ENCODE results near the gene SLC25A21. TPM values are rescaled to one million over a fixed set of nuclear protein-coding genes. Genes with fewer than 3 reads are reported as not detected.

SLC25A21 gene
- total RNA-seq, 5 donors from 2014 or later (not counting 1 experiment from before 2014, with no cell fraction given): not detected

DNA sequence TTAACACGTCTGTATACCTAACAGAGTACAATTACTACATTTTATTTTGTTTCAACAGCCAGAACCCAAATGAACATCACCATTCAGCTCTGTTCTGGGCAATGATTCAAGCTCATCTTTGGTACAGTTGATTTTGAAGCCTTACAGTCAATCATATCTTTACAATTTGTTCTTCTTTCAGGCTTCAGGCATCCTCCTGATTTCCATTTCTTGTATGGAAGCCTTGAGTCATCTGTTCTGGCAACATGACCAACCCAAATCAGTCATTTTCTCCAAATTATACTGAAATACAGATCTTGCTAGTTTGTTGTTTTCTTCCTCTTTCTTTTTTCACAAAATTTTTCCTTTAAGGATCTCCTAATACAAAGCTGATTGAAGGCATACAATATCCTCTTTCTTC, 430.5 kb downstream of the SLC25A21 start:
- Histone ChIP-seq H3K4me3 (ENCODE audit: control insufficient read depth in 1 of 2, extremely low read depth in 1 of 2, low read length in 1 of 2) (no peak overlapping the region), H3K27me3 (replicated peaks in 1 of 2; ENCODE audit: control insufficient read depth in 2 of 2, extremely low read depth in 1 of 2, insufficient read depth in 2 of 2, low read length in 1 of 2) (no peaks in the 10 kb centered on the region), H3K9me3 (no peaks in the 10 kb centered on the region), H3K4me1 (ENCODE audit: control insufficient read depth in 1 of 2, extremely low read depth in 1 of 2, insufficient read depth in 2 of 2, low read length in 2 of 2) (no peaks in the 10 kb centered on the region), H3K36me3 (ENCODE audit: control insufficient read depth in 2 of 2, extremely low read depth in 1 of 2, insufficient read depth in 1 of 2, low read length in 1 of 2) (no peaks in the 10 kb centered on the region), H3K27ac (ENCODE audit: low read length) (no peak overlapping the region)
- no peaks in the 10 kb centered on the region for H3K4me1 Mint-ChIP-seq
- no peak overlapping the region for H3K27ac Mint-ChIP-seq
- POLR2A ChIA-PET: no interaction called here
- ATAC-seq (replicated peaks in 1 of 4): no peak
- 40% methylated on average over 1 of the region's 1 CpG for WGBS (ENCODE audit: insufficient coverage)
- CTCF ChIA-PET: no interaction called here
- no peaks in the 10 kb centered on the region for H3K36me3 Mint-ChIP-seq
- no peaks in the 10 kb centered on the region for H3K27me3 Mint-ChIP-seq
- DNase-seq: no peak
- H3K4me3 Mint-ChIP-seq: no peak overlapping the region
- peaks cover 7 to 18% (median 14%) of the 10 kb centered on the region in 3 donors for H3K9me3 Mint-ChIP-seq

DNA sequence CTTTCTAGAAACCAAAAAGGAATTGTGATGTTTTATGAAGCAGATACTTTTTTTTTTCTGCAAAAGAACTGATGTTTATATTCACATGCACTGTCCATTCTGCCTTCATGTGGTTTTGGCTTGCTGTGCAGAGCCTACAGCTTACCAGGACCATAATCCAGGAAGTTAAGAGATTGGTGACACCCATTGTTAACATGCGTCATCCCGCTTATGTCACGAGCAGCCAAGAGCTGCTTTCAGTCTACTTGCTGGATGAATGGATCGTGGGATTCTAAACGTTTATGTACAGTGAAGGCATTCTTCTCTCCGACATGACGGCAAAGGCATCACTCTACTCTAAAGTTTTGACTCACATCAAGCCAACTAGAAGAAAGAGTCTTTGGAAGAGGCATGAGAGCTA, 434.1 kb downstream of the SLC25A21 start:
- H3K9me3 ChIP-seq: no peaks in the 10 kb centered on the region
- no peaks in the 10 kb centered on the region for H3K36me3 ChIP-seq (ENCODE audit: control insufficient read depth in 2 of 2, extremely low read depth in 1 of 2, insufficient read depth in 1 of 2, low read length in 1 of 2)
- no peak for ATAC-seq (replicated peaks in 1 of 4)
- no peaks in the 10 kb centered on the region for H3K27me3 Mint-ChIP-seq
- no peaks in the 10 kb centered on the region for H3K4me1 Mint-ChIP-seq
- ChIA-PET CTCF (no interaction called here), POLR2A (no interaction called here)
- H3K4me1 ChIP-seq (ENCODE audit: control insufficient read depth in 1 of 2, extremely low read depth in 1 of 2, insufficient read depth in 2 of 2, low read length in 2 of 2): no peaks in the 10 kb centered on the region
- no peak overlapping the region for H3K27ac ChIP-seq (ENCODE audit: low read length)
- 81% methylated on average over 5 of the region's 7 CpGs for WGBS (ENCODE audit: insufficient coverage)
- no peak overlapping the region for H3K4me3 Mint-ChIP-seq
- H3K27me3 ChIP-seq (replicated peaks in 1 of 2; ENCODE audit: control insufficient read depth in 2 of 2, extremely low read depth in 1 of 2, insufficient read depth in 2 of 2, low read length in 1 of 2): no peaks in the 10 kb centered on the region
- H3K9me3 Mint-ChIP-seq: peaks cover under 1 to 8% (median under 1%) of the 10 kb centered on the region in 3 donors
- DNase-seq: no peak
- H3K27ac Mint-ChIP-seq: no peak overlapping the region
- no peak overlapping the region for H3K4me3 ChIP-seq (ENCODE audit: control insufficient read depth in 1 of 2, extremely low read depth in 1 of 2, low read length in 1 of 2)
- no peaks in the 10 kb centered on the region for H3K36me3 Mint-ChIP-seq

DNA sequence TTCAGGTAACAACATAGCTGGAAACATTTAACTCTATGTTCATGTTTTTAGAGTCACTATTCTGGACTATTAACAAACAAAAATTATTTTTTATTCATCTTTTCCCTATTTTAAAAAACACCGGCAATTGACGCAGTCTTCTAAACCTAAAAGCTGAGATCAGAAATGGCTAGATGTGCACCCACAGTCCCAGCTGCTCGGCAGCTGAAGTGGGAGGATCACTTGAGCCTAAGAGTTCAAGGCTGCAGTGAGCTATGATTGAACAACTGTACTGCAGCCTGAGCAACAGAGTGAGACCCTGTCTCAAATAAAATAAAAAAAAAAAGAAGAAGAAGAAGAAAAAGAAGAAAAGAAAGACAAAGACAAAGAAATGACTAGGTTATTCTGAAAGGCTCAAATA, 446.3 kb downstream of the SLC25A21 start:
- H3K4me3 Mint-ChIP-seq: no peak overlapping the region
- H3K27me3 Mint-ChIP-seq: peaks cover 0 to 2% of the 10 kb centered on the region in 2 donors
- ChIA-PET CTCF (no interaction called here), POLR2A (no interaction called here)
- Histone ChIP-seq H3K9me3 (no peaks in the 10 kb centered on the region), H3K27ac (ENCODE audit: low read length) (no peak overlapping the region), H3K4me3 (ENCODE audit: control insufficient read depth in 1 of 2, extremely low read depth in 1 of 2, low read length in 1 of 2) (no peak overlapping the region), H3K36me3 (ENCODE audit: control insufficient read depth in 2 of 2, extremely low read depth in 1 of 2, insufficient read depth in 1 of 2, low read length in 1 of 2) (no peaks in the 10 kb centered on the region), H3K4me1 (ENCODE audit: control insufficient read depth in 1 of 2, extremely low read depth in 1 of 2, insufficient read depth in 2 of 2, low read length in 2 of 2) (no peaks in the 10 kb centered on the region), H3K27me3 (replicated peaks in 1 of 2; ENCODE audit: control insufficient read depth in 2 of 2, extremely low read depth in 1 of 2, insufficient read depth in 2 of 2, low read length in 1 of 2) (no peaks in the 10 kb centered on the region)
- DNase-seq: no peak
- H3K9me3 Mint-ChIP-seq: peaks cover 0 to 8% (median 2%) of the 10 kb centered on the region in 3 donors
- WGBS (ENCODE audit: insufficient coverage): 100% methylated on average over 1 of the region's 3 CpGs
- no peak for ATAC-seq (replicated peaks in 1 of 4)
- H3K36me3 Mint-ChIP-seq: no peaks in the 10 kb centered on the region
- H3K4me1 Mint-ChIP-seq: no peaks in the 10 kb centered on the region
- H3K27ac Mint-ChIP-seq: no peak overlapping the region

GRCh38 chr14:36724162-36724561, 448.2 kb downstream of the SLC25A21 start:
- H3K27me3 ChIP-seq (replicated peaks in 1 of 2; ENCODE audit: control insufficient read depth in 2 of 2, extremely low read depth in 1 of 2, insufficient read depth in 2 of 2, low read length in 1 of 2): peaks cover 0 to 4% of the 10 kb centered on the region in 2 experiments
- H3K4me1 ChIP-seq (ENCODE audit: control insufficient read depth in 1 of 2, extremely low read depth in 1 of 2, insufficient read depth in 2 of 2, low read length in 2 of 2): no peaks in the 10 kb centered on the region
- ChIA-PET POLR2A (no interaction called here), CTCF (no interaction called here)
- H3K9me3 Mint-ChIP-seq: peaks cover 0 to 8% (median 2%) of the 10 kb centered on the region in 3 donors
- no peak for DNase-seq
- no peak overlapping the region for H3K4me3 Mint-ChIP-seq
- H3K36me3 ChIP-seq (ENCODE audit: control insufficient read depth in 2 of 2, extremely low read depth in 1 of 2, insufficient read depth in 1 of 2, low read length in 1 of 2): no peaks in the 10 kb centered on the region
- no peak overlapping the region for H3K27ac Mint-ChIP-seq
- H3K36me3 Mint-ChIP-seq: no peaks in the 10 kb centered on the region
- no peaks in the 10 kb centered on the region for H3K9me3 ChIP-seq
- H3K27me3 Mint-ChIP-seq: peaks cover 0 to 2% of the 10 kb centered on the region in 2 donors
- no peak overlapping the region for H3K27ac ChIP-seq (ENCODE audit: low read length)
- no peak for ATAC-seq (replicated peaks in 1 of 4)
- no peak overlapping the region for H3K4me3 ChIP-seq (ENCODE audit: control insufficient read depth in 1 of 2, extremely low read depth in 1 of 2, low read length in 1 of 2)
- H3K4me1 Mint-ChIP-seq: no peaks in the 10 kb centered on the region

DNA sequence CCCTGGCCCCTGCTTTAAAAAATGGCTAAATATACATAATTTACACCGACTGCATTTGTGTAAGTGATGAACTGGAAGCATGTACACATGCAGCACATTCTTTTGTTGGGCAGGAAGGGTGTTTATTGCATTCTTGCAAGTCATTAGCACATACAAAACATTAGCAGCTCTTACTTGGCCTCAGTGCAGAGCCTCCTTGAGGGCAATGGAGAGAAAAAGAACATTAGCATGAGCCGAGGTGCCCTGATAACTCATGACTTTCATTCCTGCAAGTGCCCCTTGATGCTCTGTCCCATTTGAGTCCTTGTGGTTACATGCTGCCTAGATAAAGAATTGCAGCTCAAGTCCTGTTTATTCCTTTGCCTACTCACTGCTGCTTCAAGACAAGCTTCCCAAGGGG, 448.9 kb downstream of the SLC25A21 start:
- Mint-ChIP-seq H3K27me3 (peaks cover 0 to 2% of the 10 kb centered on the region in 2 donors), H3K4me3 (no peak overlapping the region), H3K27ac (no peak overlapping the region), H3K9me3 (peaks cover 0 to 8% (median 2%) of the 10 kb centered on the region in 3 donors), H3K4me1 (no peaks in the 10 kb centered on the region), H3K36me3 (no peaks in the 10 kb centered on the region)
- POLR2A ChIA-PET: no interaction called here
- Histone ChIP-seq H3K36me3 (ENCODE audit: control insufficient read depth in 2 of 2, extremely low read depth in 1 of 2, insufficient read depth in 1 of 2, low read length in 1 of 2) (no peaks in the 10 kb centered on the region), H3K4me1 (ENCODE audit: control insufficient read depth in 1 of 2, extremely low read depth in 1 of 2, insufficient read depth in 2 of 2, low read length in 2 of 2) (no peaks in the 10 kb centered on the region), H3K9me3 (no peaks in the 10 kb centered on the region), H3K27ac (ENCODE audit: low read length) (no peak overlapping the region), H3K4me3 (ENCODE audit: control insufficient read depth in 1 of 2, extremely low read depth in 1 of 2, low read length in 1 of 2) (no peak overlapping the region), H3K27me3 (replicated peaks in 1 of 2; ENCODE audit: control insufficient read depth in 2 of 2, extremely low read depth in 1 of 2, insufficient read depth in 2 of 2, low read length in 1 of 2) (peaks cover 0 to 4% of the 10 kb centered on the region in 2 experiments)
- ATAC-seq (replicated peaks in 1 of 4) (no peak), DNase-seq (no peak)
- 67% methylated on average over 1 of the region's 2 CpGs for WGBS (ENCODE audit: insufficient coverage)
- CTCF ChIA-PET: no interaction called here

DNA sequence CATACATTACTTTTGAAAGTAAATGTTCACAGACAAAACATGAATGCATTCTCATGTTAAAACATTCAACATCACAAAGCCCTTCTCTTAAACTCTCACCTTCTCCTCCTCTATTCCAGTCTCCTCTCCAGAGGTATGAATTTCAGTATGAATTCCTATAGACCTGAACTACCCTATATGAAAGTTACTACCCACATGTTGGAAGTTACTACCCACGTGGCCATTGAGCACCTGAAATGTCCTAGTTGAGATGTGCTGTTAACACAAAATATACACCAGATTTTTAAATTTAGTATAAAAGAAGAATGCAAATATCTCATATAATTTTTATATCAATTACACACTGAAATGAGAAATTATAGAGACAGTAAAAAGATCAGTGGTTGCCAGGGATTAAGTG, 450.5 kb downstream of the SLC25A21 start:
- ATAC-seq (replicated peaks in 1 of 4) (no peak), DNase-seq (no peak)
- Histone ChIP-seq H3K27ac (ENCODE audit: low read length) (no peak overlapping the region), H3K4me3 (ENCODE audit: control insufficient read depth in 1 of 2, extremely low read depth in 1 of 2, low read length in 1 of 2) (no peak overlapping the region), H3K4me1 (ENCODE audit: control insufficient read depth in 1 of 2, extremely low read depth in 1 of 2, insufficient read depth in 2 of 2, low read length in 2 of 2) (no peaks in the 10 kb centered on the region), H3K36me3 (ENCODE audit: control insufficient read depth in 2 of 2, extremely low read depth in 1 of 2, insufficient read depth in 1 of 2, low read length in 1 of 2) (no peaks in the 10 kb centered on the region), H3K9me3 (no peaks in the 10 kb centered on the region), H3K27me3 (replicated peaks in 1 of 2; ENCODE audit: control insufficient read depth in 2 of 2, extremely low read depth in 1 of 2, insufficient read depth in 2 of 2, low read length in 1 of 2) (peaks cover 0 to 4% of the 10 kb centered on the region in 2 experiments)
- Mint-ChIP-seq H3K36me3 (no peaks in the 10 kb centered on the region), H3K4me1 (no peaks in the 10 kb centered on the region), H3K4me3 (no peak overlapping the region), H3K27me3 (peaks cover 0 to 2% of the 10 kb centered on the region in 2 donors), H3K9me3 (peaks cover 0 to 8% (median 2%) of the 10 kb centered on the region in 3 donors), H3K27ac (no peak overlapping the region)
- CTCF ChIA-PET: no interaction called here
- POLR2A ChIA-PET: no interaction called here
- WGBS (ENCODE audit: insufficient coverage): no CpG with 5 or more reads among the region's 1 CpG

DNA sequence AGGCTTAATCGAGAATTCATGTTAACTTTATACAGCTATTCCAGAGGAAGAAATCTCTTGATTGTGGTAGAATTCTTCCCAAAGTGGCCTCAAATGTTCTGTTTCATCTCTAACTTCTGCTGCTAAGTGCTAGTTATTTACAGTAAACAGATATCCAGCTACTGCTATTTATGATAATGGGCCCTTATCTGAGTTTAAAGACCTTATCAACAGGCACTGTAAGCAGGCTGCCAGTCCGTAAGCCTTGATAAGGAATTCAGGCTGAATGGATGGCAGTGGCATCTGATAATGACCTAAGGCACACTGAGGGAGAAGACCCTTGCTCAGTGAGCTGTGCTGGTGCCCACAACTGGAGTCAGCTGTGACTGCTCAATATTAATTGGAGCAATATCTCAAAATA, 451.7 kb downstream of the SLC25A21 start:
- no peak overlapping the region for H3K4me3 Mint-ChIP-seq
- whole genome bisulfite sequencing (ENCODE audit: insufficient coverage): 78% methylated on average over 1 of the region's 2 CpGs

More for the DNA sequence above, 451.7 kb downstream of the SLC25A21 start:
- no peaks in the 10 kb centered on the region for H3K4me1 Mint-ChIP-seq
- peaks cover 0 to 8% (median 0%) of the 10 kb centered on the region in 3 donors for H3K9me3 Mint-ChIP-seq
- CTCF ChIA-PET: no interaction called here
- no peak overlapping the region for H3K4me3 ChIP-seq (ENCODE audit: control insufficient read depth in 1 of 2, extremely low read depth in 1 of 2, low read length in 1 of 2)
- no peaks in the 10 kb centered on the region for H3K9me3 ChIP-seq
- no peak for DNase-seq
- no peaks in the 10 kb centered on the region for H3K4me1 ChIP-seq (ENCODE audit: control insufficient read depth in 1 of 2, extremely low read depth in 1 of 2, insufficient read depth in 2 of 2, low read length in 2 of 2)
- H3K27ac ChIP-seq (ENCODE audit: low read length): no peak overlapping the region
- no peak for ATAC-seq (replicated peaks in 1 of 4)
- peaks cover 0 to 4% of the 10 kb centered on the region in 2 experiments for H3K27me3 ChIP-seq (replicated peaks in 1 of 2; ENCODE audit: control insufficient read depth in 2 of 2, extremely low read depth in 1 of 2, insufficient read depth in 2 of 2, low read length in 1 of 2)
- H3K36me3 ChIP-seq (ENCODE audit: control insufficient read depth in 2 of 2, extremely low read depth in 1 of 2, insufficient read depth in 1 of 2, low read length in 1 of 2): no peaks in the 10 kb centered on the region
- H3K27ac Mint-ChIP-seq: no peak overlapping the region
- no peaks in the 10 kb centered on the region for H3K36me3 Mint-ChIP-seq
- peaks cover 0 to 2% of the 10 kb centered on the region in 2 donors for H3K27me3 Mint-ChIP-seq
- POLR2A ChIA-PET: no interaction called here
